Type B pancreatic cell (in vitro differentiated cells): Measurements from ENCODE around the gene CPSF6. TPM values are rescaled to one million over a fixed set of nuclear protein-coding genes. Genes with fewer than 3 reads are reported as not detected.

ENCODE experiments used
- DNase-seq: peaks from one replicate; pipeline ENCODE4 v3.0.0; 2021; ENCODE audit warnings: mixed read lengths; ENCODE audit not compliant: unreplicated experiment; ENCODE audit errors: extremely low spot score
- H3K27ac Mint-ChIP-seq: 2 replicates; pipeline ENCODE4 v1.8.0; 2021; ENCODE audit warnings: mild to moderate bottlenecking, mixed read lengths
- H3K27me3 Mint-ChIP-seq: 2 replicates; pipeline ENCODE4 v1.8.0; 2021; ENCODE audit warnings: mixed read lengths
- H3K36me3 Mint-ChIP-seq: 2 replicates; pipeline ENCODE4 v1.8.0; 2021; ENCODE audit warnings: mixed read lengths
- H3K4me1 Mint-ChIP-seq: one replicate; pipeline ENCODE4 v1.8.0; 2021; ENCODE audit warnings: mixed read lengths; ENCODE audit not compliant: unreplicated experiment
- H3K4me3 Mint-ChIP-seq: 2 replicates; pipeline ENCODE4 v1.8.0; 2021; ENCODE audit warnings: mild to moderate bottlenecking, mixed read lengths
- H3K9me3 Mint-ChIP-seq: 2 replicates; pipeline ENCODE4 v1.8.0; 2021; ENCODE audit warnings: mixed read lengths
- CTCF ChIP-seq: fragments of 200-600 bp; sonication (generic); conservative IDR thresholded peaks from 2 replicates; pipeline ENCODE4 v1.5.0; 2021; ENCODE audit warnings: antibody characterized with exemption, mild to moderate bottlenecking
- total RNA-seq: library from RNA; stranded (reverse); gene quantifications from 2 replicates; pipeline ENCODE4 v1.2.1, GENCODE V29; 2021; ENCODE audit warnings: low replicate concordance

Gene CPSF6
- total RNA-seq, 1 donor from 2014 or later, result 128 TPM

GRCh38 chr12:69214169-69214568 lies 25.2 kb upstream of the CPSF6 start:
- Mint-ChIP-seq H3K9me3 (no peaks in the 10 kb centered on the region), H3K4me1 (no peaks in the 10 kb centered on the region), H3K36me3 (no peaks in the 10 kb centered on the region), H3K27me3 (no peaks in the 10 kb centered on the region), H3K4me3 (no peak overlapping the region), H3K27ac (no peak overlapping the region)
- no peak for DNase-seq
- no peak for TF ChIP-seq CTCF

GRCh38 chr12:69225251-69225910 lies 14.0 kb upstream of the CPSF6 start:
- no peak for DNase-seq
- Mint-ChIP-seq H3K4me1 (no peaks in the 10 kb centered on the region), H3K4me3 (no peak overlapping the region), H3K27ac (no peak overlapping the region), H3K9me3 (no peaks in the 10 kb centered on the region), H3K27me3 (no peaks in the 10 kb centered on the region), H3K36me3 (no peaks in the 10 kb centered on the region)
- no peak for TF ChIP-seq CTCF

GRCh38 chr12:69231479-69231878 lies 7.9 kb upstream of the CPSF6 start:
- H3K4me1 Mint-ChIP-seq, result no peaks in the 10 kb centered on the region
- H3K36me3 Mint-ChIP-seq, result no peaks in the 10 kb centered on the region
- no peak for DNase-seq
- H3K4me3 Mint-ChIP-seq, result no peak overlapping the region
- no peaks in the 10 kb centered on the region for H3K27me3 Mint-ChIP-seq
- H3K27ac Mint-ChIP-seq, result no peak overlapping the region
- peaks cover 10% of the 10 kb centered on the region for H3K9me3 Mint-ChIP-seq
- no peak for TF ChIP-seq CTCF

- TF ChIP-seq CTCF, result no peak
- Mint-ChIP-seq H3K27ac (peak overlapping the region; percentile 95), H3K4me3 (peak overlapping the region; percentile 91), H3K4me1 (peaks cover 24% of the 10 kb centered on the region), H3K9me3 (no peaks in the 10 kb centered on the region), H3K27me3 (no peaks in the 10 kb centered on the region), H3K36me3 (peaks cover 10% of the 10 kb centered on the region)
- DNase-seq, result no peak
These were observed 599 bp upstream of the CPSF6 start for GRCh38 chr12:69238589-69239351.

GRCh38 chr12:69239922-69240630 lies 707 bp downstream of the CPSF6 start:
- no peaks in the 10 kb centered on the region for H3K9me3 Mint-ChIP-seq
- no peak for DNase-seq
- H3K27ac Mint-ChIP-seq, result peak overlapping the region; percentile 98

More at GRCh38 chr12:69239922-69240630, 707 bp downstream of the CPSF6 start:
- Mint-ChIP-seq H3K4me3 (peak overlapping the region; percentile 98), H3K27me3 (no peaks in the 10 kb centered on the region), H3K4me1 (peaks cover 24% of the 10 kb centered on the region), H3K36me3 (peaks cover 13% of the 10 kb centered on the region)
- TF ChIP-seq CTCF, result no peak
